GM18519 (cell line): ENCODE measurements around the gene SPANXN3.
"Not testable (repeated sequence)": the region's sequence is repeated elsewhere in the genome, so short reads cannot be mapped to it uniquely, and the experiment has no call there.

Source experiments
- ATAC-seq: cut with Tn5 transposase; IDR thresholded peaks from one replicate; pipeline ENCODE4 v1.9.1; 2021; ENCODE audit warnings: mild to moderate bottlenecking, moderate library complexity; ENCODE audit not compliant: unreplicated experiment, low FRiP score

Gene SPANXN3

GRCh38 chrX:143517375-143517774 is at the start of gene SPANXN3:
Gene SPANXN3, minus strand, starts transcription at chrX:143517475. Its CDS starts 84 bp downstream, at chrX:143517391.
- ATAC-seq, result not testable (repeated sequence)

GRCh38 chrX:143536176-143536575 is 18.9 kb upstream of the SPANXN3 start:
- ATAC-seq, result no peak

- not testable (repeated sequence) for ATAC-seq
Observed at GRCh38 chrX:143502196-143502595, 15.1 kb downstream of the SPANXN3 start.

- no peak for ATAC-seq
Observed at GRCh38 chrX:143500751-143501150, 16.5 kb downstream of the SPANXN3 start.

GRCh38 chrX:143486105-143486504 is 31.2 kb downstream of the SPANXN3 start:
- ATAC-seq, result no peak

- ATAC-seq, result no peak
Observed at GRCh38 chrX:143476751-143477150, 40.5 kb downstream of the SPANXN3 start.

GRCh38 chrX:143472347-143472938 is 44.8 kb downstream of the SPANXN3 start:
- no peak for ATAC-seq

- no peak for ATAC-seq
Observed at GRCh38 chrX:143466130-143466529, 51.1 kb downstream of the SPANXN3 start.

- no peak for ATAC-seq
Observed at GRCh38 chrX:143462696-143463095, 54.6 kb downstream of the SPANXN3 start.

- no peak for ATAC-seq
Observed at GRCh38 chrX:143461606-143462005, 55.7 kb downstream of the SPANXN3 start.
